22Rv1 (cell line): Measurements from ENCODE around the gene RASGEF1B.

Source experiments
- ZFX ChIP-seq: fragments of 450-650 bp; IDR thresholded peaks from 2 replicates; pipeline ENCODE4 v1.6.1; 2017; ENCODE audit warnings: antibody characterized with exemption, borderline replicate concordance
- TF ChIP-seq, protein P1 (sequence below): fragments of 450-650 bp; IDR thresholded peaks from 2 replicates; pipeline ENCODE4 v1.5.1; 2017; ENCODE audit warnings: mild to moderate bottlenecking

GRCh38 chr4:81446634-81447033 lies 25.1 kb downstream of the RASGEF1B start:
- TF ChIP-seq, protein P1, sequence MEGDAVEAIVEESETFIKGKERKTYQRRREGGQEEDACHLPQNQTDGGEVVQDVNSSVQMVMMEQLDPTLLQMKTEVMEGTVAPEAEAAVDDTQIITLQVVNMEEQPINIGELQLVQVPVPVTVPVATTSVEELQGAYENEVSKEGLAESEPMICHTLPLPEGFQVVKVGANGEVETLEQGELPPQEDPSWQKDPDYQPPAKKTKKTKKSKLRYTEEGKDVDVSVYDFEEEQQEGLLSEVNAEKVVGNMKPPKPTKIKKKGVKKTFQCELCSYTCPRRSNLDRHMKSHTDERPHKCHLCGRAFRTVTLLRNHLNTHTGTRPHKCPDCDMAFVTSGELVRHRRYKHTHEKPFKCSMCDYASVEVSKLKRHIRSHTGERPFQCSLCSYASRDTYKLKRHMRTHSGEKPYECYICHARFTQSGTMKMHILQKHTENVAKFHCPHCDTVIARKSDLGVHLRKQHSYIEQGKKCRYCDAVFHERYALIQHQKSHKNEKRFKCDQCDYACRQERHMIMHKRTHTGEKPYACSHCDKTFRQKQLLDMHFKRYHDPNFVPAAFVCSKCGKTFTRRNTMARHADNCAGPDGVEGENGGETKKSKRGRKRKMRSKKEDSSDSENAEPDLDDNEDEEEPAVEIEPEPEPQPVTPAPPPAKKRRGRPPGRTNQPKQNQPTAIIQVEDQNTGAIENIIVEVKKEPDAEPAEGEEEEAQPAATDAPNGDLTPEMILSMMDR: no peak
- no peak for TF ChIP-seq ZFX
